ACHN (cell line): ENCODE results near the gene SEMA7A.
"Not testable (repeated sequence)": the region's sequence is repeated elsewhere in the genome, so short reads cannot be mapped to it uniquely, and the experiment has no call there.

Experiments used
- DNase-seq: peaks from one replicate; pipeline ENCODE4 v3.0.0-alpha.2; 2015
- in situ Hi-C: cut with HindIII; loops from 2 replicates; pipeline ENCODE4 v1.10.0; 2017; ENCODE audit warnings: low sequenced_read_pairs, low pct_ligation_motif_present, low pct_unique_long_range_greater_than_20kb

Gene SEMA7A, protein sequence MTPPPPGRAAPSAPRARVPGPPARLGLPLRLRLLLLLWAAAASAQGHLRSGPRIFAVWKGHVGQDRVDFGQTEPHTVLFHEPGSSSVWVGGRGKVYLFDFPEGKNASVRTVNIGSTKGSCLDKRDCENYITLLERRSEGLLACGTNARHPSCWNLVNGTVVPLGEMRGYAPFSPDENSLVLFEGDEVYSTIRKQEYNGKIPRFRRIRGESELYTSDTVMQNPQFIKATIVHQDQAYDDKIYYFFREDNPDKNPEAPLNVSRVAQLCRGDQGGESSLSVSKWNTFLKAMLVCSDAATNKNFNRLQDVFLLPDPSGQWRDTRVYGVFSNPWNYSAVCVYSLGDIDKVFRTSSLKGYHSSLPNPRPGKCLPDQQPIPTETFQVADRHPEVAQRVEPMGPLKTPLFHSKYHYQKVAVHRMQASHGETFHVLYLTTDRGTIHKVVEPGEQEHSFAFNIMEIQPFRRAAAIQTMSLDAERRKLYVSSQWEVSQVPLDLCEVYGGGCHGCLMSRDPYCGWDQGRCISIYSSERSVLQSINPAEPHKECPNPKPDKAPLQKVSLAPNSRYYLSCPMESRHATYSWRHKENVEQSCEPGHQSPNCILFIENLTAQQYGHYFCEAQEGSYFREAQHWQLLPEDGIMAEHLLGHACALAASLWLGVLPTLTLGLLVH

DNA sequence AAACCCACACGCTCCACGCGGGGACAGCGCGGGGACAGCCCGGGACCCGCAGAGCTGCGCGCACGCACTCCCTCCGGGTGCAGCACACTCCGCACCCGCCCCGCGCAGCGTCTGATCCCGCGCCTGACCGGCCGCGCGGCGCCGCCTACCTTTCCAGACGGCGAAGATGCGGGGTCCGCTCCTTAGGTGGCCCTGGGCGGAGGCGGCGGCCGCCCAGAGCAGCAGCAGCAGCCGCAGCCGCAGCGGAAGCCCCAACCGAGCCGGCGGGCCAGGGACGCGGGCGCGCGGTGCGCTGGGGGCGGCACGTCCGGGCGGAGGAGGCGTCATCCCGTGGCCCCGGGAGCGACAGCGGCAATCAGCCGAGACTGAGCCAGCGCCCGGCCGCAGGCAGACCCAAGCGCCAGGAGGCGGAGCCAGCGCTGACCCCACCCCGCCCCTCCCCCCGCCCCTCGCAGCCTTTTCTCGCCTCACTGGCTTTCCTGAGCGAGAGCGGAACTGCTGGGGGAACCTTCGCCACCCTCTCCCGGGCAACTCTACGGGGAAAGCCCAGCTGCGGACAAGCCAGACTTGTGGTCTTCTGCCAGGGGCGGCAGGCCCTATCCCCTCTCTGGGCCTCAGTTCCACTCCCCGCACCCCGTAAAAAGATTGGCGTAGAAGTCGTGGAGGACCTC, at the start of gene SEMA7A:
TSS of gene SEMA7A (minus strand) at position 367 of the 671 bp plus-strand sequence. CDS start at position 327, 40 bp downstream.
- in situ Hi-C loops, result no loop called here
- DNase-seq, result peak; percentile 74

DNA sequence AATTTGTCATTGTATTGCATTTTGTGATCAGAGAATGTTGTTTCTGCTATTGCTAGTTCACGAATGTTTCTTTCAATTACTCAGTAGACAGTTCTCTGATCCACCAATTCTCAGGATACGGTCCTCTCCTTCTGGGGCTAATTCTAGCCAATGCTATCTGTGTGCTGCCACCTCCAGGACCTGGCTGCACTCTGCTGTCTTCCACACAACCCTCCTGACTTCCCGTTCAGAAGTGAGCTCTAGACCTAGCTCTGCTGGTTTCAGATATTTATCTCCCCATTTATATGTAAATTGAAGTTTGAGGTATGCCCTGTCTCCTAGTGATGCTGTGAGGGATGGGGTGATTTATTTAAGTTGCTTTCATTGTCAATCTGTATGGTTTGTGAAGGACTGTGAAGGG, 48.9 kb upstream of the SEMA7A start:
- peak; percentile 5 for DNase-seq
- in situ Hi-C loops, result no loop called here

DNA sequence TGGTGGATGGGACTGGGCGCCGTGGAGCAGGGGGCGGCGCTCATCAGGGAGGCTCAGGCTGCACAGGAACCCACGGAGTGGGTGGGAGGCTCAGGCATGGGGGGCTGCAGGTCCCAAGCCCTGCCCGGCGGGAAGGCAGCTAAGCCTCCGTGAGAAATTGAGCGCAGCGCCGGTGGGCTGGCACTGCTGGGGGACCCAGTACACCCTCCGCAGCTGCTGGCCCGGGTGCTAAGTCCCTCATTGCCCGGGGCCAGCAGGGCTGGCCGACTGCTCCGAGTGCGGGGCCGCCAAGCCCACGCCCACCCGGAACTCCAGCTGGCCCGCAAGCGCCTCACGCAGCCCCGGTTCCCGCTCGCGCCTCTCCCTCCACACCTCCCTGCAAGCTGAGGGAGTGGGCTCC, 46.6 kb upstream of the SEMA7A start:
- DNase-seq, in situ Hi-C loops: not testable (repeated sequence)

DNA sequence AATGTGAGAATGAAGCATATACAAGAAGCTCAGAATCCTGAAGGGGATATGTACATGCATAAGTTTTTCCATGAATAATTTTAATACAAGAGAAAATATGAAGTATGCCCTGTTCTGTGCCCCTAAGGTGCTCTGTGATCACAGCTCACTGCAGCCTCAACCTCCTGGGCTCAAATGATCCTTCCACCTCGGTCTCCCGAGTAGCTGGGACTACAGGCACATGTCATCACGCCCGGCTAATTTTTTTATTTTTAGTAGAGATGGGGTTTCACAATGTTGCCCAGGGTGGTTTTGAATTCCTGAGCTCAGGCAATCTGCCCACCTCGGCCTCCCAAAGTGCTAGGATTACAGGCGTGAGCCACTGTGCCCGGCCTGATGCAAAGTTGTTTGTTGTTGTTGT, 37.9 kb upstream of the SEMA7A start:
- in situ Hi-C loops, DNase-seq: not testable (repeated sequence)

DNA sequence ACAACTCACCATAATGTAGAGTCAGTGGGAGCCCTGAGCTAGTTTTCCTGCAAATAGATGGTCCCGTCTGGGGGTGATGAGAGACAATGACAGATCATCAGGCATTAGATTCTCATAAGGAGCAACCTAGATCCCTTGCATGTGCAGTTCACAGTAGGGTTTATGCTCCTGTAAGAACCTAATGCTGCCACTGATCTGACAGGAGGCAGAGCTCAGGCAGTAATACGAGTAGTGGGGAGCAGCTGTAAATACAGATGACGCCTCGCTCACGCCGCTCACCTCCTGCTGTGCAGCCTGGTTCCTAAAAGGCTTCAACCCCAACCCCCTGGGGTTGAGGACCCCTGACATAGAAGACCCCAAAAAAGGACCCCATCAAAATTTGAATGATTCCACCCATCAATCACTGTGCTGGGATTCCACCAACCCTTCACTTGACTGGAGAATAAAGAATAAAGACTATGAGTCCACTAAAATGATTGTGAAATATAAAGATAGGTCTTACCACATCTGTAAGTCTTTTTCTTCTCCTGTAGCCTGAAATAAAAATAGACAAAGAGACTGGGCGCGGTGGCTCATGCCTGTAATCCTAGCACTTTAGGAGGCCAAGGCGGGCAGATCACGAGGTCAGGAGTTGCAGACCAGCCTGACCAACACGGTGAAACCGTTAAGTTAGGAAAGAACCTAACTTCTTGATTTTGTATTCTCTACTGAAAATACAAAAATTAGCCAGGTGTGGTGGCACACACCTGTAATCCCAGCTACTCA, 37.1 kb upstream of the SEMA7A start:
- in situ Hi-C loops, result no loop called here
- no peak for DNase-seq

DNA sequence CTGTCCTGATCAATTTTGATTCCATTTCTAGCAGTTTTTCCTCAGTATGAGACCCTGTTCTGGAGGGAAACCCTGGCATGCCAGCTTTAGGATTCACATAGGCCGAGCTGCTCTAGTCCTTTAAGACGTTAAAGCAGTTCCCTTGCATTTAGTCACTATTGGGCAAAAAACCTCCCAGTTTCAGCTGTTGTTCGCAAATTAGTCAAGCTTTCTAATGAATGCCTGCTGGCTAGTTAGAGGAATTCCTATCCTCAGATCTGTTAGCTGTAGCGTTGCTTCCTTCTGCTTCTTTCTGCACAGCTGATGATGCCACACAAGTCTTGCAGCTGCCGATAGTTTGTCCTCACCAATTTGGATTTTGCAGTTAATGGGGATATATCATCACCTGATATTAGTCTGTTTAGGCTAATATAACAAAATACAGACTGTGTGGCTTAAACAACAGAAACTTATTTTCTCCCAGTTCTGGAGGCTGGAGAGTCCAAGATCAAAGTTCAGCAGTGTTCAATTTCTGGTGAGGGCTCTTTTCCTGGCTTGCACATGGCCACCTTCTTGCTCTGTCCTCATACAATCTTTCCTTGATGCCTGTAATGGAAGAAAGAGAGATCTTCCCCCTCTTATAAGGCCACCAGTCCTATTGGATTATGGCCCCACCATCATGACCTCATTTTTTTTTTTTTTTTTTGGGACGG, 34.7 kb upstream of the SEMA7A start:
- in situ Hi-C loops, result no loop called here

DNA sequence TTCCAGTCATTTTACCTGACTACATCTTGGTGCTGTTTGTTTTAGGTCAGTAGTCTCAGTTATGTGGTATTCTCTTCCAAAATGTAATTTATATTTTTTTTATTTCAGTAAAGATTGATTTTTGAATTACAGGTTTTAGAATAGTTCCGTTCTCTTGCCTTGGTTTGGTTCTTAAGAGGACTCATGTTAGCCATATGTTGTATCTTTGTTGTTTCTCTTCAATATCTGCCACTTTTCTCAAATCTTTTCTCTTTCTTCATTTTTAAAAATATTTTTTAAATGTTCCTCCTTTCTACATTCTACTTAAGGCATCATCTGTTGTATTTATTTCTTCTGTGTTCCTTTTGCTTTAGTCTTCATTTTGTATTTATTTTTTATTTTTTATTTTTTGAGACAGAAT, 32.8 kb upstream of the SEMA7A start:
- DNase-seq, result no peak
- in situ Hi-C loops, result no loop called here

More for the DNA sequence above, 34.7 kb upstream of the SEMA7A start:
- DNase-seq, result no peak

DNA sequence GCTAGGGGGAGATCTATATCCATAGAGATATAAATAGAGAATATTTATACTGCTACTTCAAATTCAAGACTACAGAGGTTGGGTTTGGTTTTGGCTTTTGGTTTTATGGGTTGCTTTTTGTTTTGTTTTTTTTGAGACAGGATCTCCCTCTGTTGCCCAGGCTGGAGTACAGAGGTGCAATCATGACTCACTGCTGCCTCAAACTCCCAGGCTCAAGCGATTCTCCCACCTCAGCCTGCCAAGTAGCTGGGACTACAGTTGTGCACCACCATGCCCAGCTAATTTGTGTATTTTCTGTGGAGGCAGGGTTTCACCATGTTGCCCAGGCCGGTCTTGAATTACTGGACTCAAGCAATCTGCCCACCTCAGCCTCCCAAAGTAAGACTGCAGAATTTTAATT, 31.1 kb upstream of the SEMA7A start:
- no peak for DNase-seq
- in situ Hi-C loops, result no loop called here

DNA sequence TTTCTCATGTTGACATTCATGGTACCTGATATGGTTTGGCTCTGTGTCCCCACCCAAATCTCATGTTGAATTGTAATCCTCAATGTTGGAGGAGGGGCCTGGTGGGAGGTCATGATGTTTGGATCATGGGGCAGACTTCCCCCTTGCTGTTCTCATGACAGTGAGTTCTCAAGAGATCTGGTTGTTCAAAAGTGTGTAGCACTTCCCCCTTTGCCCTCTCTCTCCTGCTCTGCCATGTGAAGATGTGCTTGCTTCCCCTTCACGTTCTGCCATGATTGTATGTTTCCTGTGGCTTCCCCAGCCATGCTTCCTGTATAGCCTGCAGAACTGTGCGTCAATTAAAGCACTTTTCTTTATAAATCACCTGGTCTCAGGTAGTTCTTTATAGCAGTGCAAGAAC, 30.5 kb upstream of the SEMA7A start:
- DNase-seq, result no peak
- in situ Hi-C loops, result no loop called here

DNA sequence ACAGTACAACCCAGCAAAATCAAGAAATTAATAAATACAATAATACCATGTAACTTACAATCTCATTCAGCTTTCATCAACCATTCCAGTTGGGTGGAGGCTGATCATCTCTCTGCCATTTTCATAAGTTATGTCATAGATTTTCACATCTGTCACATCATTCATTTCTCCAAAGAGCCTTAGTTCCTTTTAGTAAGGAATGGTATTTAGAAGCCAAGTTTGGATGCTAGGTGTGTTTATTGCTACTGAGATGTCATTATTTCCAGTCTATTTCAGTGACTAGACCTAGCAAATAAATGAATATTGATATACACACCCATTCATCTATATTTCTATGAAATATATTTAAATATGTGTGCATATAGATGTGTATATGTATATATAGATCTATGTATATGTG, 29.9 kb upstream of the SEMA7A start:
- no peak for DNase-seq
- in situ Hi-C loops, result no loop called here

DNA sequence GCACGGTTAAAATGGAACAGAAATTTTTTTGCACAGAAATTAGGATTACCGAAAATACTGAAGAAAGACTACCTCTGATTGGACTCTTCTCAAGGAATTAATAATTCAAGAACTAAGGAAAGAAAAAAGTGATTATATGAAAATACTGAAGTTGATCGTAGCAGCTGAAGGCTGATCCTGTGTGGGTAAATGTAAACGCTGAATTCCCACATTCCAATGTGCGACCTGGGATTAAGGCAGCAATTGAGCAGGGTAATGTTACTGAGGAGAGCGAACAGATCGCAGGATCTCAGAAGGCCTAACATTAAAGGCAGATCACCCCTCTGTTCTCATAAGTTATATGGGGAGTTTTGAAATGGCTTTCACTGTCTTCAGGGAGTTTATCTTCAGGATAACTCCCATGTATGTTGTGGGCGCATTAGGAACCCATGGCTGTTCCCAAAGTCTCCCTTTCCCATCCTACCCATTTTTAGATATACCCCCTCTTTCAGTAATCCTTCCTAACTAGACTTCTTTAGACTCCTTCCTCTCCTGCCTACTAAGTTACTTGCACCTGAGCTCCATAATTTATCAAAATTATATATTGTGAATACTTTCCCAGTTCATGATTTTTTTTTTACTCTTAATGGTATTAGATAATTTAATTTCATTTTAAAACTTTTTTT, 28.2 kb upstream of the SEMA7A start:
- DNase-seq, result peak; percentile 12
- in situ Hi-C loops, result no loop called here

DNA sequence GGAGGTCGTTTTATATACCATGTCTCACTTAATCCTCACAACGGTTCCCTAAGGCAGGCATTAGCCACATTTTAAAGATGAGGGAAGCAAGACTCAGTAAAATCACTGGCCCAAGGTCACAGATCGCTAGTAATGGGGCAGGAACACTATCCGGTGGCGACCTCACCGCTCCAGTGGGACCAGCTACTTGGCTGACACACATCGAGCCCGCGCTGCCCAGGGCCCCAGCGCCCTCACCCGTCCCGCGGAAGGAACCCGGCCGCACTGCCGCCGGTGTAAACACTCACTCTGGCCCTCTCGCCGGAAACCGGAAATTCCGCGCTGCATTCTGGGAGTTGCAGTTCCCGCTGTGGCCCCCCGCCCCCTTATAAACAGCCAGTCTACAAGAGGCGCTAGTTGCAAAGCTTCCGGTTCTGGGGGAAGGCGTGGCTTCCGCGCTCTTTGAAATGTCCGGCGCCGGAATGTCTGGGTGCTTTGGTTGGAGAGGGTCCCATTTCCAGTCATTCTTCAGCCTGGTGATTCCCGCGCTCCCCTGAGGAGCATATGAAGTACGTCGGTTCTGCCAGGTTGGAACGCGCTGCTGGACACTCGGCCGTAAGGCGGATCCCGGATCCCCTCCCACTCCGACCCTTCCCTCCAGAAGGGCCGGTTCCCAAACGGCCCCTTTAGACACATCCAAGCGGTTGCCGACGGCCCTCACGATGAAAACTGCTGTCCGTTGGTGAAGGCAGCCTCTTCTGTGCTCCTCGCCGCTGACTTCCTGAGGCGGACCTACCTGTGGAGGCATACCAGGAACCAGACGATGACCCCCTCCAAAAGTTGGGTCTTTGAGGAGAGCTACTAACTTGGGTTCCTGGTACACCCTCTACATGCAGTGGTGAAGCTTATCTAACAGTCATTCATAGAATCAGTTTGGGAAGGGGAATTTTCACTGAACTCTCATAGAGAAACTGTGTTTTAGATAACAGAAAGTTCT, 27.4 kb upstream of the SEMA7A start, which contains the start of gene UBL7:
TSS of gene UBL7 (minus strand) at position 290 of the 976 bp plus-strand sequence. CDS start 2,293 bp downstream, outside the sequence.
- in situ Hi-C loops, result no loop called here
- DNase-seq, result peak; percentile 96

DNA sequence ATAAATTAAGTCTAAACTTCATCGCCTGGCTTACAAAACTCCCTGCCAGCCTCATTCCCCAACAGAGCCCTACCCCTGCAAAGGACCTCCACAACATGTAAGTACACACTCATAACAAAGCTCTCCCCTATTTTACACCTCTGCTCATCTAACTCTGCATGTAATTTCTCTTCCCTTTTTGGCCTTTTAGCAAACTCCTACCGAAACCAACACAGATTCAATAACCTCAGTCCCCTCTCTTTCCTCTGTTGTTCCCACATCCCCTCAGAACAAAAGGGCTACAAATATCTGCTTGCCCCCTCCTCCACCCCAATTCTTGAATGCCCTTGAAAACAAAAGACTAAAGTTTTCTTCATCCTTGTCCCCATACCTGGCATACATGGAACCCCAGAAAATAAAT, 26.5 kb upstream of the SEMA7A start:
- in situ Hi-C loops, result no loop called here
- no peak for DNase-seq

DNA sequence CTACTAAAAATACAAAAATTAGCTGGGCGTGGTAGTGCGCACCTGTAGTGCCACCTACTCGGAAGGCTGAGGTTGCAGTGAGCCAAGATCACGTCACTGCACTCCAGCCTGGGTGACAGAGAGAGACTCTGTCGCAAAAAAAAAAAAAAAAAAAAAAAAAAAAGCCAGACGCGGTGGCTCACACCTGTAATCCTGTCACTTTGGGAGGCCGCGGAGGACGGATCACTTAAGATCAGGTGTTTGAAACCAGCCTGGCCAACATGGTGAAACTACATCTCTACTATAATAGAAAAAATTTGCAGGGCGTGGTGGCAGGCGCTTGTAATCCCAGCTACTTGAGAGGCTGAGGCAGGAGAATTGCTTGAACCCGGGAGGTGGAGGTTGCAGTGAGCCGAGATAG, 26.0 kb upstream of the SEMA7A start:
- in situ Hi-C loops, result not testable (repeated sequence)

DNA sequence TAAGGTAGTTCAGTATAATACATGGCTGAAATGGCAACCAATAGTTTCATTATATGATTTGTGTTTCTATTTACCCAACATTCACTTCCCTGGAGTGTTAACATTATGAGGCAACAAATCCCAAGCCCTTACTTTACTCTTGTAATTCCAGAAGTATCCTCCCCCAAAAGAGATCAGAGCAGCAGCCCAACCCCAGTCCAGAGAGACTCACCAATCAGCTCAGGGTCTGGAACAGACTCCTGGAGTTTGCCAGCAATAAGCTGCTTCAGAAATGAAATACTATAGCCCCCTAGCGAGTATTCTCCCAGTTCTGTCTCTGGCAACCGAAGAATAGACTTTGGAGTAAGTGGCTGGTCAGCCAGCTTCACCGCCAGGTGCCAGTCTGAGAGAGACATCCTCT, 24.7 kb upstream of the SEMA7A start:
- in situ Hi-C loops, result no loop called here
- DNase-seq, result no peak

More for the DNA sequence above, 26.0 kb upstream of the SEMA7A start:
- not testable (repeated sequence) for DNase-seq

DNA sequence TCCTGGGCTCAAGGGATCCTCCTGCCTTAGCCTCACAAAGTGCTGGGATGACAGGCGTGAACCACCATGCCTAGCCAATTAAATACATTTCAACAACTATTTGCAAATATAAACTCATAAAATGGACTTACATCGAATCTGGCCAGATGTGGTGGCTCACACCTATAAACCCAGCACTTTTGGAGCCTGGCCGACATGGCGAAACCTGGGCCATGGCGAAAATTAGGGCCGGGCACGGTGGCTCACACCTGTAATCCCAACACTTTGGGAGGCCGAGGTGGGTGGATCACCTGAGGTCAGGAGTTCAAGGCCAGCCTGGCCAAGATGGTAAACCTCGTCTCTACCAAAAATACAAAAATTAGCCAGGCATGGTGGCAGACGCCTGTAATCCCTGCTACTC, 23.3 kb upstream of the SEMA7A start:
- DNase-seq, in situ Hi-C loops: not testable (repeated sequence)
